NCI-H1092 (cell line): Measurements from ENCODE around the gene ARHGEF3.
"Not testable (repeated sequence)": the region's sequence is repeated elsewhere in the genome, so short reads cannot be mapped to it uniquely, and the experiment has no call there.

Experiments used
- DNase-seq: peaks from one replicate; lab custom pipeline; 2025; lab: John Stamatoyannopoulos, UW

Gene ARHGEF3

GRCh38 chr3:56772952-56773938 lies 28.5 kb downstream of the ARHGEF3 start:
- DNase-seq = no peak

- no peak for DNase-seq
These were observed 30.4 kb downstream of the ARHGEF3 start for GRCh38 chr3:56771376-56771775.

- DNase-seq = no peak
These were observed 32.5 kb downstream of the ARHGEF3 start for GRCh38 chr3:56769116-56769707.

GRCh38 chr3:56764904-56765547 lies 36.7 kb downstream of the ARHGEF3 start:
- DNase-seq = no peak

GRCh38 chr3:56764184-56764583 lies 37.6 kb downstream of the ARHGEF3 start:
- no peak for DNase-seq

- DNase-seq = no peak
These were observed 38.5 kb downstream of the ARHGEF3 start for GRCh38 chr3:56763233-56763632.

- DNase-seq = no peak
These were observed 39.0 kb downstream of the ARHGEF3 start for GRCh38 chr3:56762718-56763117.

GRCh38 chr3:56761887-56762651 lies 39.7 kb downstream of the ARHGEF3 start:
- DNase-seq = no peak

- DNase-seq = no peak
These were observed 40.7 kb downstream of the ARHGEF3 start for GRCh38 chr3:56761023-56761422.

- no peak for DNase-seq
These were observed 42.2 kb downstream of the ARHGEF3 start for GRCh38 chr3:56759532-56759931.

- DNase-seq = no peak
These were observed 43.2 kb downstream of the ARHGEF3 start for GRCh38 chr3:56758539-56758981.

GRCh38 chr3:56758042-56758441 lies 43.7 kb downstream of the ARHGEF3 start:
- DNase-seq = not testable (repeated sequence)

- no peak for DNase-seq
These were observed 46.9 kb downstream of the ARHGEF3 start for GRCh38 chr3:56754741-56755417.

GRCh38 chr3:56753206-56753820 lies 48.4 kb downstream of the ARHGEF3 start:
- no peak for DNase-seq

- no peak for DNase-seq
These were observed 50.6 kb downstream of the ARHGEF3 start for GRCh38 chr3:56751056-56751707.

- no peak for DNase-seq
These were observed 53.0 kb downstream of the ARHGEF3 start for GRCh38 chr3:56748663-56749231.

GRCh38 chr3:56747150-56747549 lies 54.6 kb downstream of the ARHGEF3 start:
- no peak for DNase-seq

- no peak for DNase-seq
These were observed 57.7 kb downstream of the ARHGEF3 start for GRCh38 chr3:56744016-56744415.

GRCh38 chr3:56742887-56743286 lies 58.9 kb downstream of the ARHGEF3 start:
- DNase-seq = no peak

- DNase-seq = no peak
These were observed 62.7 kb downstream of the ARHGEF3 start for GRCh38 chr3:56739036-56739435.
